Endodermal cell (in vitro differentiated cells): ENCODE data around the gene RPS6KA4. TPM values are rescaled to one million over a fixed set of nuclear protein-coding genes. Genes with fewer than 3 reads are reported as not detected.

Source experiments
- DNase-seq: peaks from one replicate; pipeline ENCODE4 v3.0.0-alpha.2; 2017
- H3K27ac ChIP-seq: 2 replicates; pipeline ENCODE4 v1.5.1; 2013; ENCODE audit warnings: mild to moderate bottlenecking, low read depth, low read length, moderate library complexity
- H3K27me3 ChIP-seq: 2 replicates; pipeline ENCODE4 v1.6.1; 2013; ENCODE audit warnings: mild to moderate bottlenecking, low read length, moderate library complexity; ENCODE audit not compliant: insufficient read depth, control insufficient read depth, poor library complexity, severe bottlenecking
- H3K36me3 ChIP-seq: 2 replicates; pipeline ENCODE4 v1.7.0; 2013; ENCODE audit warnings: mild to moderate bottlenecking, low read length, moderate library complexity; ENCODE audit not compliant: control insufficient read depth, insufficient read depth
- H3K4me1 ChIP-seq: one replicate; pipeline ENCODE4 v1.7.0; 2013; ENCODE audit warnings: low read length; ENCODE audit not compliant: control insufficient read depth, insufficient read depth
- H3K4me3 ChIP-seq: 2 replicates; pipeline ENCODE4 v1.5.1; 2013; ENCODE audit warnings: mild to moderate bottlenecking, low read length, moderate library complexity
- H3K9ac ChIP-seq: 2 replicates; pipeline ENCODE4 v1.6.1; 2013; ENCODE audit warnings: mild to moderate bottlenecking, low read length, moderate library complexity; ENCODE audit not compliant: poor library complexity, severe bottlenecking; ENCODE audit errors: extremely low read depth
- H3K9me3 ChIP-seq: 2 replicates; pipeline ENCODE4 v1.6.1; 2013; ENCODE audit warnings: mild to moderate bottlenecking, low read length, moderate library complexity; ENCODE audit not compliant: control insufficient read depth
- H3K27ac Mint-ChIP-seq: 2 replicates; pipeline ENCODE4 v1.8.0; 2020; ENCODE audit warnings: mixed read lengths
- H3K27me3 Mint-ChIP-seq: 2 replicates; pipeline ENCODE4 v1.8.0; 2021; ENCODE audit warnings: mild to moderate bottlenecking, mixed read lengths; ENCODE audit not compliant: insufficient read depth
- H3K36me3 Mint-ChIP-seq: 2 replicates; pipeline ENCODE4 v1.8.0; 2020; ENCODE audit warnings: low read depth, mixed read lengths
- H3K4me1 Mint-ChIP-seq: 2 replicates; pipeline ENCODE4 v1.8.0; 2020; ENCODE audit warnings: mixed read lengths
- H3K4me3 Mint-ChIP-seq: 2 replicates; pipeline ENCODE4 v1.8.0; 2020; ENCODE audit warnings: mild to moderate bottlenecking, moderate library complexity, mixed read lengths
- H3K9me3 Mint-ChIP-seq: 2 replicates; pipeline ENCODE4 v1.8.0; 2020; ENCODE audit warnings: mild to moderate bottlenecking, mixed read lengths
- WGBS, 2 experiments: methylation state at CpG; one replicate each; pipeline versions ENCODE4 v1.1.5 to v1.1.7; 2013; ENCODE audit warnings: missing lambda C conversion rate in 2 of 2, mixed read lengths in 1 of 2; ENCODE audit not compliant: insufficient coverage in 1 of 2, insufficient read length in 1 of 2; 5-methylcytosine and 5-hydroxymethylcytosine counted together
- total RNA-seq, 2 donors: library from RNA; stranded (reverse); fragmentation: NEBNext Ultra II Directional in 1 of 2; extraction: Animal tissue kit (Norgen Biotek cat#: 25700) in 1 of 2; gene quantifications; 2 replicates in 1 of 2; 3 replicates in 1 of 2; pipeline ENCODE4 v1.2.1, GENCODE V29; 2021
- TF ChIP-seq, protein P1 (sequence below): fragments of 200-600 bp; sonication (generic); conservative IDR thresholded peaks from 2 replicates; pipeline ENCODE4 v1.5.0; 2021; ENCODE audit warnings: antibody characterized with exemption, mild to moderate bottlenecking

RPS6KA4 gene
- total RNA-seq, 2 donors from 2014 or later, result 13.5 to 14.5 TPM

DNA sequence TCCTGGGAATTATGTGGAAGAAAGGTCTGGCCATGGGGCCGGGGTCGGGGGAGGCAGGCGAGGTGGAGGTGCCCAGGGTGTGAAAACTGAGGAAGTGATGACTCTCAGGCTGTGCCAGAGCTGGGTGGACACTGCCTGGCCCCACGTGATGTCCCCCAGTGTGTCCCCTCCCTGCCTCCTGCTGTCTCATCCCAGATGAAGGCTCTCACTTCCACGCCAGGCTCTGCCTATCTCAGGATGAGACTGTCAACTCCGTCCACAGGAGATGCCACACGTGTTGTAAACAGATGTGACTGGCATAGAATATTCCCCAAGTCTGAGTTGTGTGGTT, 51.4 kb downstream of the RPS6KA4 start:
- Histone ChIP-seq H3K9me3 (no peaks in the 10 kb centered on the region), H3K9ac (no peak overlapping the region), H3K27ac (no peak overlapping the region), H3K36me3 (no peaks in the 10 kb centered on the region), H3K4me3 (no peak overlapping the region), H3K27me3 (no peaks in the 10 kb centered on the region), H3K4me1 (no peaks in the 10 kb centered on the region)
- Mint-ChIP-seq H3K4me3 (no peak overlapping the region), H3K27ac (no peak overlapping the region), H3K4me1 (peaks cover 15% of the 10 kb centered on the region), H3K9me3 (no peaks in the 10 kb centered on the region), H3K36me3 (no peaks in the 10 kb centered on the region), H3K27me3 (no peaks in the 10 kb centered on the region)
- 88 to 92% methylated on average over 4 to 7 of the region's 7 CpGs for WGBS, 2 experiments
- TF ChIP-seq, protein P1, sequence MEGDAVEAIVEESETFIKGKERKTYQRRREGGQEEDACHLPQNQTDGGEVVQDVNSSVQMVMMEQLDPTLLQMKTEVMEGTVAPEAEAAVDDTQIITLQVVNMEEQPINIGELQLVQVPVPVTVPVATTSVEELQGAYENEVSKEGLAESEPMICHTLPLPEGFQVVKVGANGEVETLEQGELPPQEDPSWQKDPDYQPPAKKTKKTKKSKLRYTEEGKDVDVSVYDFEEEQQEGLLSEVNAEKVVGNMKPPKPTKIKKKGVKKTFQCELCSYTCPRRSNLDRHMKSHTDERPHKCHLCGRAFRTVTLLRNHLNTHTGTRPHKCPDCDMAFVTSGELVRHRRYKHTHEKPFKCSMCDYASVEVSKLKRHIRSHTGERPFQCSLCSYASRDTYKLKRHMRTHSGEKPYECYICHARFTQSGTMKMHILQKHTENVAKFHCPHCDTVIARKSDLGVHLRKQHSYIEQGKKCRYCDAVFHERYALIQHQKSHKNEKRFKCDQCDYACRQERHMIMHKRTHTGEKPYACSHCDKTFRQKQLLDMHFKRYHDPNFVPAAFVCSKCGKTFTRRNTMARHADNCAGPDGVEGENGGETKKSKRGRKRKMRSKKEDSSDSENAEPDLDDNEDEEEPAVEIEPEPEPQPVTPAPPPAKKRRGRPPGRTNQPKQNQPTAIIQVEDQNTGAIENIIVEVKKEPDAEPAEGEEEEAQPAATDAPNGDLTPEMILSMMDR, result no peak
- no peak for DNase-seq

DNA sequence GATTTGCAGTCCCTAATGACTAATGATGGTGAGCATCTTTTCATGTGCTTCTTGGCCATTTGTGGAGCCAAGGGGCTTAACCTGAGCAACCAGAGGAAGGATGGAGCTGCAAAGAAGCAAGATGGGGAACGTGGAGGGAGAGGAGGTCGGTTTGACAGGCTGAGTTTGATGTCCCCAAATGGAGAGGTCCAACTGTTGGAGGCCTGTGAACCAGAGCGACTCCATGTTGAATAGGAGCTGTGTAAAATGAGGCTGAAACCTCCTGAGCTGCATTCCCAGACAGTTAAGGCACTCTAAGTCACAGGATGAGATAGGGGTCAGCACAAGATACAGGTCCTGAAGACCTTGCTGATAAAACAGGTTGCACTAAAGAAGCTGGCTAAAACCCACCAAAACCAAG, 54.5 kb downstream of the RPS6KA4 start:
- Mint-ChIP-seq H3K4me3 (no peak overlapping the region), H3K27ac (no peak overlapping the region), H3K4me1 (peaks cover 8% of the 10 kb centered on the region), H3K36me3 (no peaks in the 10 kb centered on the region), H3K27me3 (peaks cover 1% of the 10 kb centered on the region), H3K9me3 (peaks cover 2% of the 10 kb centered on the region)
- H3K36me3 ChIP-seq, result no peaks in the 10 kb centered on the region
- no peak for DNase-seq
- TF ChIP-seq, protein P1, result no peak
- H3K4me1 ChIP-seq, result no peaks in the 10 kb centered on the region
- no peaks in the 10 kb centered on the region for H3K27me3 ChIP-seq
- H3K4me3 ChIP-seq, result no peak overlapping the region
- no peak overlapping the region for H3K27ac ChIP-seq
- no peak overlapping the region for H3K9ac ChIP-seq
- WGBS, 2 experiments, result 85 to 90% methylated on average over 3 of the region's 3 CpGs
- H3K9me3 ChIP-seq, result no peaks in the 10 kb centered on the region

GRCh38 chr11:64415286-64415685, 56.3 kb downstream of the RPS6KA4 start:
- Histone ChIP-seq H3K9me3 (no peaks in the 10 kb centered on the region), H3K4me1 (no peaks in the 10 kb centered on the region), H3K36me3 (no peaks in the 10 kb centered on the region), H3K4me3 (no peak overlapping the region), H3K27me3 (no peaks in the 10 kb centered on the region), H3K9ac (no peak overlapping the region), H3K27ac (no peak overlapping the region)
- Mint-ChIP-seq H3K4me1 (peaks cover 8% of the 10 kb centered on the region), H3K27me3 (peaks cover 1% of the 10 kb centered on the region), H3K36me3 (no peaks in the 10 kb centered on the region), H3K9me3 (peaks cover 4% of the 10 kb centered on the region), H3K4me3 (no peak overlapping the region), H3K27ac (no peak overlapping the region)
- no peak for DNase-seq
- 72 to 76% methylated on average over 10 of the region's 10 CpGs for WGBS, 2 experiments
- TF ChIP-seq, protein P1, result no peak
